OCI-M2 (cell line): Measurements from ENCODE around the gene POLR2C.
A peak's percentile ranks its signal among the peaks of the same experiment; 100 is the strongest.

Experiments
- DNase-seq: peaks from one replicate; lab custom pipeline; 2025; ENCODE audit not compliant: unreplicated experiment; lab: John Stamatoyannopoulos, UW

POLR2C gene

DNA sequence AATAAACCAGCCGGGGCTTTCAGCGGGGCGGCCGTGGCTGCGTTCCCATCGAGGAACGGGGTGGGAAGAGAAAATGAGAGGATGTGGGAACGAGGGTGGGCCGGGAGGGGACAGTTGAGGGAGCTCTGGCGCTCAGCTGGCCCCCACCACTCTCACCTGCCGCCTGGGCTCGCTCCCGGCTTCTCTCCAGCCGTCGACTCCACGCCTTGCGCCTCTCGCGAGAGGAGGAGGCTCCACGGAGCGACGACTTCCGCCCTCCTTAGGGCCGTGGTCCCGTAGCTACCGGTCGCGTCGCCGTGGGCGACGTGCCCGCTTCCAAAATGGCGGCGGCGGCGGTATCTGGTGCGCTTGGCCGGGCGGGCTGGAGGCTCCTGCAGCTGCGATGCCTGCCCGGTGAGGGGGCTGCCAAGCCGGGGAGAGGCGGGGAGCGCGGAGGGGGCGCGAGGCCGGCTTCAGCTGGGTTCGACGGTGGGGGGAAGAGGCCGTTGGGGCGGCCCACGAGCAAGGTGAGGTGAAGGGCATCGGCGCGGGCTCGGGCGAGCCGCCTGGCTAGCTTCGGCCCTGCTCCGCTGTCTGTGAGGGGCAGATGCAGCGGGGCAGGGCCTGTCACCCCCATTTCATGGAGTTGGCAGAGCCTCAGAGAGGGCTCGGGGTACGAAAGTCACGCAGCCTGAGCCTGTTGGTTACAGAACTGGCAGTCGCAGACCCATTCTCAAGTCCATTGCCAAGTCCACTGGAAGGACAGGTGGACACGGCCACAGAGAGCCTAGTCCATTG lies 15.1 kb upstream of the POLR2C start, which contains the start of the genes CIAPIN1 and COQ9:
Gene CIAPIN1 (minus strand): TSS at position 200 of the 777 bp plus-strand sequence. CDS start 6,457 bp downstream, outside the sequence.
Gene COQ9 (plus strand): TSS at position 294 of the 777 bp plus-strand sequence. CDS start 27 bp downstream, at position 321.
- peak; percentile 16 for DNase-seq

DNA sequence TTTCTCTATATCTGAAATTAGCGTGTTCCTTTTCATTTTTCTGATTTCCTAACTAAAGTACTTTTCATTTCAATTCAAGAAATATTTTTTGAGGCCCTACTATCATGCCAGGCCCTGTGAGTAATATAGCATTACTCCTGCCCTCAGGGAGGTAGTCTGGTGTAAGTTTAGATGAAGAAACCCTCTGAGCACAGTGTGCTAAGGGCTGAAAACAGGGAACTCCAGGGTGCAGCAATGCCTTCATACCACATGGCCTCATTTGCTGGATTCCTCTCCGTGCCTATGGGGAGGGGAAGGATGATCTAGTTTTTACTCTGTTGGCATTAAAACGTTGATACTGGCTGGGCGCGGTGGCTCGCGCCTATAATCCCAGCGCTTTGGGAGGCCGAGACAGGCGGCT lies 10.5 kb upstream of the POLR2C start:
- DNase-seq, result no peak

GRCh38 chr16:57462978-57463362 lies 491 bp downstream of the POLR2C start:
- DNase-seq, result no peak

DNA sequence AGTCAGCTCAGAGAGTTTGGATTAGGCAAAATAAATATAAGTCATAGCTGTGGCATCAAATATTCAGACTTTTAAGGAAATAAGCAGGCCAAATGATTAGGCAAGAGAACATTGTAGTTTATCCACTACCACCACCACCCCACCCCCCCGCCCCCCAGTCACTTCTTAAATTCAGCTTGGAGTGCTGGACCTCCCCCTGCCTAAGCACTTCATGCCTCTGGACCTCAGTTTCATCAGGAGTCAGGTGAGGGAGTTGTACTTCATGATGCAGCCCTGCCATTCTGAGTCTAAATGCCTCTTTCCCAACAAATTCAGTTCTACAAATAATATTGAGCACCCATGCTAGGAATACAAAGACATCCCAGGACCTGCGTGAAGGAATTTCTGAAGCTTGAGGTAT lies 2.0 kb downstream of the POLR2C start:
- DNase-seq, result no peak

DNA sequence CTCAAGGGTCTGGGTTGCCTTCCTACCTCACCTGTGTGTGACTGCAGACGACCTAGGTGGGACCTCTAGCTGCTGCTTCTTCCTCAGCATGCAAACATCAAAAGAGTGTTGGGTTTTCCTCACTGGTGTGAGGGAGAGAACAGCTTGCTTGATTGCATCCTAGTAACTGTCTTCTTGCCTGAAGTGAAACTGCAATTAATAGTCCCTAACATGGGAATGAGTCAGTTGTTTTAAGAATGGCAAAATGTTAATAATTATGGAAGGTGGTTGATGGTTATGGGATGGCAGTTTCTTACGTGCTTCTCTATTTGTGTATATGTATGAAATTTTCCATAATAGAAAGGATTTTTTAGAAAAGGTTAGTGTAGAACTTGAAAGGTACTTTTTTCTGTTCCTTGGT lies 5.9 kb downstream of the POLR2C start:
- DNase-seq, result no peak

DNA sequence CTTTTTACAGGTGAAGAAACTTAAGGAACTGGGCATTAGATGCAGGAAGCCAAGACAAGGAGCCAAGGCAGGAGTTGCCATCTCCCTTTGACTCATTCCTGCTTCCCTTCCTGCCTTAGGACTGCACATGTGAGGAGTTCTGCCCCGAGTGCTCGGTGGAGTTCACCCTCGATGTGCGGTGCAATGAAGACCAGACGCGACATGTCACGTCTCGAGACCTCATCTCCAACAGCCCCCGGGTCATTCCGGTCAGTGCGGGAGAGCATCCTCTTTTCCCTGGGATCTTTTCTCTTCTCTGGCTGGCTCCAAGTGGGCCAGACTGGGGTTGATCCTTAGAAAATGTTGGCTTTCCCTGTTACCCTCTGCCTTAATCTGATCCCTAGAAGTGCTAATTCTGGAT lies 6.6 kb downstream of the POLR2C start:
- DNase-seq, result no peak

DNA sequence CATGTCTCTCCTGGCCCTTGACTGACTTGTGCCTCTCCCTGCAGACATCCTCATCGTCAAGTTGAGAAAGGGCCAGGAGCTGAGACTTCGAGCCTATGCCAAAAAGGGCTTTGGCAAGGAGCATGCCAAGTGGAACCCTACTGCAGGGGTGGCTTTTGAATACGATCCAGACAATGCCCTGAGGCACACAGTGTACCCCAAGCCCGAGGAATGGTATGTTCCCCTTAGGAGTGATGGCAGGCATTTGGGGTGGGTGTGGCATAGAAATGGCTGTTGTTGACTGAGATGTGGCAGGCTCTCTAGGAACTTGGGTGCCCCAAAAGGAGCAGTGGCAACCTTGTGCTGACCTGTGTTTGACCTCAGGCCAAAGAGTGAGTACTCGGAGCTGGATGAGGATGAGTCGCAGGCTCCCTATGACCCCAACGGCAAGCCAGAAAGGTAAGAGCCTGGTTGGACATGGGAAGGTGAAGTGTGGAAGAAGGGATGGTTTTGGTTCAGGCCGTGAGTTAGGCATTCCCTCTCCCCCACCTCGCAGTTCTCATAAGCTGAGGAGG lies 7.5 kb downstream of the POLR2C start:
- DNase-seq, result no peak

GRCh38 chr16:57470711-57471110 lies 8.2 kb downstream of the POLR2C start:
- no peak for DNase-seq

DNA sequence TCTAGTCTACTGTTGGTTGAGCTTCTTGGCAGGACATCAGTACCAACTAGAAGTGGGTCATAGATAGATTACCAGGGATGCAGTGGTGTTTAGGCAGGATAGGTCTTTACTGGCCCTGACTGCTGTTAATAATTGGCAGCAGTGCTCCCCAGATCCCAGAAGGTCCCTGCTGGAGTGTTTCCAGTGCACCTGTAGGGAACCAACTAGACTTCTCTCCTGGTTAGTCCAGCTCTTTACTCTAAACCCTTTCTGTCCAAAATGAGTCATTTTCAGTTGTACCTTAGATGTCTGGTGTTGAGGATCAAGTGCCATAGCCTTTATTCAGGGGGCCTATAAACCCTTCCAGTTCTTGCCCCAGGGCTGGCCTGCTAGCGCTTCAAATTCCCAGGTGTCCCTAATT lies 8.7 kb downstream of the POLR2C start:
- no peak for DNase-seq

GRCh38 chr16:57471852-57472664 lies 9.6 kb downstream of the POLR2C start:
- DNase-seq, result no peak

GRCh38 chr16:57472665-57473060 lies 10.2 kb downstream of the POLR2C start:
- no peak for DNase-seq

DNA sequence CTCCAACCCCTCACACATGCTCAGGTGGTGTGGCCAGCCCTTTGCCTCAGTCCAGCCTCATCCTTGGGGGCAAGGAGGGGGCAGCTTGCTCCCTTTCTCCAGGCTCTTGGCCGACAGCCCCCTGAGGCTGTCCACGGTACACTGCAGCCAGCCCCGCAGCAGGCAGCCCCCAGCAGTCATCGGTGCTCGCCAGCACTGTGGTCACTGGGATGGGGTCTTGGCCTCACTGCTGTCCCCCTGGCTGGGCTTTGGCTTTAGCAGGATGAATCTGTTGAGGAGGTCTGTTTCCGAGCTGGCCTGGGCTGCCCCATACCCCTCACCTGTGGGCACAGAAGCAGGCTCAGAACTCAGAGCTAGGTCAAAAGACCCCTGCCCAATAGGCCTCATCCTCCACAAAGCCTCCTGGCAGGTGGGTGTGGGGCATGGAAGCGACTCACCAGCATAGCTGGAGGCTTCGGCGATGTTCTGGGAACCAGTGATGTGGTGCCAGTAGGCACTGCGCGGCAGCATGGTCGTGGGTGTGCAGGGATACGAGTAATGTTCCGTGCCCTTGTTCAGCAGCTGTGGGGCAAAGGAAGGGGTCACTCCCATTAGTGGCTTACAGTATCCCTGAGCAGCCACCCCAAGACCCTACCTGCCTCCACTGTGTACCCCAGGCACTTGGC lies 10.8 kb downstream of the POLR2C start:
- no peak for DNase-seq

DNA sequence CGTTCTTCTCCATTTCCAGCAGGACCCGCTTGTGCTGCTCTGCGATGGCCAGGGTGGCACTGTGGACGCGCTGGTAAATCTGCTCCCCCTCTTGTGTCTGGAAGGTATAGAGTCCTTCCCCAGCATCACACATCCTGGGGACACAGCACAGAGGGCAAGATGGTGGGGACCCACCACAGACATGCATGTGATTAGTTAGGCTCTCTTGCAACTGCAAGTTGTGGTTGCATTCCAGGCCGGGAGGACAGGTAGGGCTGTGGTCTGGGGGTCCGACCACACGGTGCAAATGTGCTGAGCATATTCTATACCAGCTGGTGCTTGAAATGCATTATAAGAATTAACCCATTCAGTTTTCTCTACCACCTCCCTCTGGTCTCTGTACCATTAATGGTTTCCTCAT lies 11.4 kb downstream of the POLR2C start:
- DNase-seq, result no peak

DNA sequence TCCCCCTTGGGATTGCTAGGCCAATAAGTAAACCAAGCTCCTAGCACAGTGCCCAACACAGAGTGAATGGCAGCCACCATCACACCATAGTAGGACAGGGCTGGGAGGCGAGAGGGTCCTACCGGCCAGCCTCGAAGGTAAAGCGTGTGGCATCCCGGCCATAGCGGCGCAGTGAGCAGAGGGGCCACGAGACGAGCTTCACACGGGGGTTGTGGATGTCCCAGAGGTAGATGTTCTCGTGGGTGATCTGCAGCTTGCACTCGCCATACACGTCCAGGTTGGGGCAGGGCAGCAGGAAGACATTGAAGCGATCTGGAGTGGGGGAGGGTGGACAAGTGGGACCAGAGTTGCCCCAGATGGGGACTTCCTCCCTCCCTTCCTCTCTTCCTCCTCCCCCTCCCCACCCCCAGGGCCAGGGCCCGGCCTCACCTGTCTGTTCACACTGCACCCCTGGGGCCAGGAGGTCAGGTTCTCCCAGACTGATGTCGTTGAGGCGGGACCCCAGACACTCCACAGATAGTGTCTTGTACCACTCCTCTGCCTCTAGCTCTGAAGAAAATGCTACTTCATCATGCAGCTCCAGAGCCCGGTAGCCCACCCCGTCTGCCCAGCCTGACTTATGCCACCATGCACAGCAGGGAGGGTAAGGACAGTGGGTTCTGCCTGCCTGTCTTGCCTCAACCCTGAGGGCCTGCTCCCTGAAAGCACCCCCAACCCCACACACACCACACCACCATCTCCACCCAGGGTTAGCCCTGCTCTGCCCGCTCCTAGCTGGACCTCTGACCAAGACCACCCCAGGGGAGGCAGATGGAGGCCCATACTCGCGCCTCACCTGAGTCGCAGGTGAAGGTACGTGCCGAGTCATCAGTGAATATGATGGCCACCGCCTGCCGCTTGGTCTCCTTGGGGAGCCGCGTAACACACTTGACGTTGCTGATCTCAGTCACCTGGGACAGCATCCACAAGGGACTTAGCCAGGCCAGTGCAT lies 12.5 kb downstream of the POLR2C start:
- no peak for DNase-seq

DNA sequence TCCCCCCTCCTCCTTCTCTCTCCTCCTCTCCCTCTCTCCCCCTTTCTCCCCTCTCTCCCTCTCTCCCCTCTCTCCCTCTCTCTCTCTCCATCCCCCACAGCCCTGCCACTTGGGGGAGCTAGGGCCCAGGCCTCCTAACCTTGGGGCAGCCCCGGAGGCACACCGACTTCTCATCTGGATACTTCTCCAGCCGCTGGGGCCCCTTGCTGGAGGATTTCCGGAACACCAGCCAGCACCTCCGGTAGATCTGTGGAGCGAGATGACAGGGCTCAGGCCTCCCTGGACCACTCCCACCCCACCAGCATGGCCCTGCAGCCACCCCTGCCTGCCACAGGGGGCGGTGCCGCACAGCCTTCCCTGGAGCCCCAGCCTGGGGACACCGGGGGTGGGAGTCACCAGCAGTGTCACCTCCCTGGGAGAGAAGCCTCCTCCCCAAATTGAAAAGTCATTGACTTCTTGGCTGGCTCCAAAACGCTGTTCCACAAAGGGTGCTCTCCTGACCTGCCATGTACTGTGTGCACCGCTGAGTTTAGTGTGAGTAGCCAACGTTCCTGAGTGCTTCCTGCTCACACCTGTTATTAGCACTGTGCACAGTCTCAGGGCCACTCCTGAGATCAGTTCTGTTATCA lies 13.3 kb downstream of the POLR2C start:
- peak; percentile 54 for DNase-seq

GRCh38 chr16:57476546-57477410 lies 14.3 kb downstream of the POLR2C start:
- no peak for DNase-seq

DNA sequence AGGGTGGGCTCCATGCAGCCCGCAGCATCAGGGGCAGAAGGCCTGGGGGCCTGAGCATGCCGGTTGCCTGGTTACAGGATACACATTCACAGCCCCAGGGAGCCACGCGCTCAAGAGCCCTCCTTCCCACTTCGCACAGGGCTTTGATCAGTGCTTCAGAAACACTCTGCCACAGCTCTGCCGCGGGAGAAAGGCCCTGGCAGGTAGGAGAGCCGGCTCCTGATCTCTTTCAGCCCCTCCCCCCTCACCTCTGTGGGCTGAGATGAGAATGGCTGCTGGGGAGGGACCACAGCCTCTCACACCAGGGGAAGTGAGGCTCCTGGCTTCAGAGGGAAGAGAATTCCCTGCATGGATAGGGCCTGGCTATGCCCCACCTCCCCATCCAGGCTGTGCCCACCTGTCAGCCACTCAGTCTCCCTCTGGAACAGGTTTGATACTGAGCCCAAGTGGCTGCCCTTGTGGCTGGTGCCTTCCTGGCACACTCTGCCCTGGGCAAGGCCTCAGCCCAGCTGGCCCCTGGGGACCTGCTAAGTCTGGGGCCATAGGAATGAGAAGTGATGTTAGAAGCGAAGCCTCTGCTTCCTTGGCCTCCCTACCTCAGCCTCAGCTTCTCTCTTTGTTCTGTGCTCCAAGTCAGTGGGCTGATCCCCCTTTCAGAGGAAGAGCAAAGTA lies 15.2 kb downstream of the POLR2C start:
- no peak for DNase-seq
